Measurements from ENCODE around the gene SMIM33.

DNA sequence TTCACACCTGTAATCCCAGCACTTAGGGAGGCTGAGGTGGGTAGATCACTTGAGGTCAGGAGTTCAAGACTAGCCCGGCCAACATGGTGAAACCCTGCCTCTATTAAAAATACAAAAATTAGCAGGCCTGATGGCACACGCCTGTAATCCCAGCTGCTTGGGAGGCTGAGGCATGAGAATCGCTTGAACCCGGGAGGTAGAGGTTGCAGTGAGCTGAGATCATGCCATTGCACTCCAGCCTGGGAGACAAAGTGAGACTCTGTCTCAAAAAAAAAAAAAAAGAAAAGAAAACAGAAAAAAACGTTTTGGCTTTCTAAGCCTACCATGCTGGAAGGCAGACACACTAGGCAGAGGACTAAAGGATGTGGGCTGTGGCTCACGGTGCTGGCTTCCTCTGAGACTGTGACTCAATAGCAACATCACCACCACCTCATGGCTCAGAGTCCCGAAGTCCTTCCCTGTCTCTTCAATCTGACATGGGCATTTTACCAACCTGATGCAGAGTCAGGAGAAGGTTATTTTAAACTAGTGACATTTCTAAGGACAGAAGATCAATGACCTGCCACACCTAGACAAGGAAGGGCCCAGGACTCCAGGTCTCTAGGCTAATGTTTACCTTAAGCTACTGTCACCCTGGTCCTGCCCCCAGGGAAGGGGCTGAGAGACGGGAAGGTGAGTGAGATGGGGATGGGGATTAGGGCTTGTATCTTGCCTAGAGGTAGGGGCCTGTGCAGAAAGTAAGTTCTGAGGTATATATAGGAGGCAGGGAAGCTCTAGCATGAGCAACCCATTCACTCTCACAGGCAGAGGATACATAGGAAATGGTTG lies 12.0 kb upstream of the SMIM33 start:
- TF ChIP-seq, protein P1, sequence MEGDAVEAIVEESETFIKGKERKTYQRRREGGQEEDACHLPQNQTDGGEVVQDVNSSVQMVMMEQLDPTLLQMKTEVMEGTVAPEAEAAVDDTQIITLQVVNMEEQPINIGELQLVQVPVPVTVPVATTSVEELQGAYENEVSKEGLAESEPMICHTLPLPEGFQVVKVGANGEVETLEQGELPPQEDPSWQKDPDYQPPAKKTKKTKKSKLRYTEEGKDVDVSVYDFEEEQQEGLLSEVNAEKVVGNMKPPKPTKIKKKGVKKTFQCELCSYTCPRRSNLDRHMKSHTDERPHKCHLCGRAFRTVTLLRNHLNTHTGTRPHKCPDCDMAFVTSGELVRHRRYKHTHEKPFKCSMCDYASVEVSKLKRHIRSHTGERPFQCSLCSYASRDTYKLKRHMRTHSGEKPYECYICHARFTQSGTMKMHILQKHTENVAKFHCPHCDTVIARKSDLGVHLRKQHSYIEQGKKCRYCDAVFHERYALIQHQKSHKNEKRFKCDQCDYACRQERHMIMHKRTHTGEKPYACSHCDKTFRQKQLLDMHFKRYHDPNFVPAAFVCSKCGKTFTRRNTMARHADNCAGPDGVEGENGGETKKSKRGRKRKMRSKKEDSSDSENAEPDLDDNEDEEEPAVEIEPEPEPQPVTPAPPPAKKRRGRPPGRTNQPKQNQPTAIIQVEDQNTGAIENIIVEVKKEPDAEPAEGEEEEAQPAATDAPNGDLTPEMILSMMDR (IDR thresholded peaks at IDR 0.05) = no peak
- TF ChIP-seq EP300 (IDR thresholded peaks at IDR 0.05) = no peak
- no peak for TF ChIP-seq POLR2A (IDR thresholded peaks at IDR 0.05)
